H1 (cell line): ENCODE results near the gene DIAPH2. TPM values are rescaled to one million over a fixed set of nuclear protein-coding genes. Genes with fewer than 3 reads are reported as not detected.

ENCODE experiments used
- CTCF ChIA-PET: fragments of 300-600 bp; sonication (Branson Sonifier 250); formaldehyde crosslinking; loops from one replicate; lab custom pipeline; 2021; ENCODE audit not compliant: partially characterized antibody; lab: Charles Lee
- POLR2A ChIA-PET: fragments of 300-600 bp; sonication (Branson Sonifier 250); formaldehyde crosslinking; loops from one replicate; lab custom pipeline; 2021; ENCODE audit warnings: inconsistent platforms; ENCODE audit not compliant: partially characterized antibody; lab: Charles Lee
- DNase-seq, 2 experiments: peaks; one replicate each; pipeline versions ENCODE4 v3.0.0 to v3.0.0-alpha.2; 2010 to 2022; ENCODE audit warnings: low spot score in 2 of 2, low read depth in 1 of 2, mixed read lengths in 1 of 2
- FAIRE-seq: peaks from 2 replicates; lab custom pipeline; 2011; peaks lifted over from hg19 to GRCh38; lab: Jason Lieb, UNC
- H2AFZ ChIP-seq: 2 replicates; pipeline ENCODE4 v1.8.1; 2012; ENCODE audit warnings: low read length, inconsistent platforms
- H2AK5ac ChIP-seq: 2 replicates; pipeline ENCODE4 v1.6.1; 2013; ENCODE audit warnings: low read depth, low read length
- H2BK120ac ChIP-seq: replicated peaks from 2 replicates; pipeline ENCODE3; 2013; ENCODE audit warnings: low read depth, low read length, inconsistent platforms
- H2BK12ac ChIP-seq: 2 replicates; pipeline ENCODE4 v1.6.1; 2013; ENCODE audit warnings: low read depth, low read length
- H2BK15ac ChIP-seq: 2 replicates; pipeline ENCODE4 v1.6.1; 2013; ENCODE audit warnings: low read length
- H2BK20ac ChIP-seq: 2 replicates; pipeline ENCODE4 v1.6.1; 2013; ENCODE audit warnings: low read length
- H2BK5ac ChIP-seq: 2 replicates; pipeline ENCODE4 v1.6.1; 2013; ENCODE audit warnings: low read depth, low read length
- H3K14ac ChIP-seq: 2 replicates; pipeline ENCODE4 v1.6.1; 2013; ENCODE audit warnings: inconsistent platforms; ENCODE audit not compliant: insufficient read length
- H3K18ac ChIP-seq: 2 replicates; pipeline ENCODE4 v1.6.1; 2013; ENCODE audit warnings: low read length; ENCODE audit errors: extremely low read depth
- H3K23ac ChIP-seq: 2 replicates; pipeline ENCODE4 v1.6.1; 2013; ENCODE audit warnings: inconsistent platforms; ENCODE audit not compliant: insufficient read length
- H3K23me2 ChIP-seq: 2 replicates; pipeline ENCODE4 v1.6.1; 2013; ENCODE audit warnings: low read depth, low read length
- H3K27ac ChIP-seq: 2 replicates; pipeline ENCODE4 v1.6.1; 2011; ENCODE audit warnings: low read depth, low read length, inconsistent platforms
- H3K27me3 ChIP-seq, 4 experiments: replicated peaks in 1 of 4; 1 replicate in 1 of 4; 2 replicates in 3 of 4; pipeline versions ENCODE4 v1.6.1 to v1.8.1; 2011 to 2013; ENCODE audit warnings: low read length in 3 of 4, mild to moderate bottlenecking in 3 of 4, inconsistent platforms in 2 of 4, mixed read lengths in 2 of 4, moderate library complexity in 1 of 4; ENCODE audit not compliant: control insufficient read depth in 3 of 4, insufficient read depth in 3 of 4; ENCODE audit errors: extremely low read depth in 1 of 4
- H3K36me3 ChIP-seq, 4 experiments: 2 replicates each; pipeline versions ENCODE4 v1.6.1 to v1.8.1; 2011 to 2013; ENCODE audit warnings: mild to moderate bottlenecking in 4 of 4, low read length in 3 of 4, moderate library complexity in 2 of 4, control low read depth in 1 of 4, inconsistent platforms in 1 of 4; ENCODE audit not compliant: insufficient read depth in 4 of 4, control insufficient read depth in 2 of 4
- H3K4ac ChIP-seq: replicated peaks from 2 replicates; pipeline ENCODE3; 2013; ENCODE audit warnings: low read length, low read depth, mixed read lengths, inconsistent platforms; ENCODE audit not compliant: insufficient read length
- H3K4me1 ChIP-seq, 4 experiments: replicated peaks in 1 of 4; 1 replicate in 1 of 4; 2 replicates in 3 of 4; pipeline versions ENCODE4 v1.6.1 to v1.8.1; 2011 to 2013; ENCODE audit warnings: low read length in 3 of 4, inconsistent platforms in 2 of 4, mixed read lengths in 1 of 4; ENCODE audit not compliant: insufficient read depth in 4 of 4, control insufficient read depth in 3 of 4
- H3K4me2 ChIP-seq, 2 experiments: 2 replicates each; pipeline versions ENCODE4 v1.6.1 to v1.8.1; 2011 to 2013; ENCODE audit warnings: low read depth in 2 of 2, low read length in 2 of 2, control low read depth in 1 of 2, inconsistent platforms in 1 of 2, mild to moderate bottlenecking in 1 of 2; ENCODE audit not compliant: insufficient read depth in 1 of 2
- H3K4me3 ChIP-seq, 4 experiments: fragments of 200-600, 300-600 bp in 1 of 4; sonication (generic), shearing (Covaris generic), sonication (Bioruptor Twin) in 1 of 4; 2 replicates each; pipeline versions ENCODE4 v1.5.1 to v1.8.1; 2011 to 2016; ENCODE audit warnings: low read length in 4 of 4, low read depth in 3 of 4, control low read depth in 2 of 4, inconsistent platforms in 2 of 4, mild to moderate bottlenecking in 2 of 4, mixed read lengths in 1 of 4, moderate library complexity in 1 of 4; ENCODE audit not compliant: insufficient read depth in 2 of 4; ENCODE audit errors: extremely low read depth in 1 of 4
- H3K56ac ChIP-seq: replicated peaks from 2 replicates; pipeline ENCODE3; 2013; ENCODE audit warnings: low read depth, mild to moderate bottlenecking, mixed read lengths, low read length, inconsistent platforms; ENCODE audit not compliant: insufficient read length
- H3K79me1 ChIP-seq: 2 replicates; pipeline ENCODE4 v1.6.1; 2013; ENCODE audit warnings: low read depth, low read length, control low read depth
- H3K79me2 ChIP-seq, 2 experiments: 2 replicates each; pipeline versions ENCODE4 v1.6.1 to v1.8.1; 2012 to 2013; ENCODE audit warnings: low read length in 2 of 2, mild to moderate bottlenecking in 2 of 2, inconsistent platforms in 1 of 2; ENCODE audit not compliant: insufficient read depth in 2 of 2, control insufficient read depth in 1 of 2
- H3K9ac ChIP-seq, 4 experiments: replicated peaks in 1 of 4; 1 replicate in 1 of 4; 2 replicates in 3 of 4; pipeline versions ENCODE4 v1.6.1 to v1.8.1; 2011 to 2013; ENCODE audit warnings: low read depth in 3 of 4, low read length in 3 of 4, control low read depth in 2 of 4, mild to moderate bottlenecking in 2 of 4, moderate library complexity in 2 of 4, inconsistent platforms in 1 of 4; ENCODE audit errors: extremely low read depth in 1 of 4
- H3K9me3 ChIP-seq, 2 experiments: 2 replicates each; pipeline versions ENCODE4 v1.6.1 to v1.8.1; 2012 to 2013; ENCODE audit warnings: mild to moderate bottlenecking in 2 of 2, moderate library complexity in 2 of 2, control low read depth in 1 of 2, inconsistent platforms in 1 of 2, low read depth in 1 of 2, low read length in 1 of 2, mixed read lengths in 1 of 2; ENCODE audit not compliant: insufficient read depth in 2 of 2
- H4K20me1 ChIP-seq, 2 experiments: replicated peaks in 1 of 2; 2 replicates each; pipeline versions ENCODE3 to v1.8.1; 2011 to 2013; ENCODE audit warnings: inconsistent platforms in 2 of 2, low read length in 2 of 2, mild to moderate bottlenecking in 1 of 2; ENCODE audit not compliant: insufficient read depth in 2 of 2, control insufficient read depth in 1 of 2
- H4K5ac ChIP-seq: 2 replicates; pipeline ENCODE4 v1.6.1; 2013; ENCODE audit warnings: low read length, low read depth, mixed read lengths, inconsistent platforms; ENCODE audit not compliant: insufficient read length
- H4K8ac ChIP-seq: 2 replicates; pipeline ENCODE4 v1.8.0; 2013; ENCODE audit warnings: mild to moderate bottlenecking, moderate library complexity, low read length, inconsistent platforms; ENCODE audit not compliant: insufficient read depth; ENCODE audit errors: extremely low read depth
- H4K91ac ChIP-seq: replicated peaks from 2 replicates; pipeline ENCODE3; 2013; ENCODE audit warnings: low read length, mixed read lengths, inconsistent platforms; ENCODE audit not compliant: insufficient read length
- CBX5 ChIP-seq: fragments of 300-800, 300-1000 bp; sonication (generic); IDR thresholded peaks from 2 replicates; pipeline ENCODE4 v1.7.1; 2016; ENCODE audit warnings: antibody characterized with exemption, low read length, low read depth
- CREB1 ChIP-seq: IDR thresholded peaks from 2 replicates; pipeline ENCODE4 v1.6.1; 2012; ENCODE audit warnings: inconsistent platforms
- JUN ChIP-seq: IDR thresholded peaks from 2 replicates; pipeline ENCODE4 v1.6.1; 2011; ENCODE audit warnings: low read depth, mild to moderate bottlenecking, improper control_type of control experiment, low read length
- NRF1 ChIP-seq: IDR thresholded peaks from 2 replicates; pipeline ENCODE4 v1.6.1; 2011; ENCODE audit warnings: mild to moderate bottlenecking, low read depth, low read length, improper control_type of control experiment
- POU5F1 ChIP-seq: IDR thresholded peaks from 2 replicates; pipeline ENCODE4 v1.6.1; 2011; ENCODE audit warnings: low read depth, mild to moderate bottlenecking, low read length, moderate library complexity
- RFX5 ChIP-seq: IDR thresholded peaks from 2 replicates; pipeline ENCODE4 v1.6.1; 2011; ENCODE audit warnings: low read depth, low read length, improper control_type of control experiment, borderline replicate concordance
- RNF2 ChIP-seq: fragments of 200-900, 300-1000 bp; sonication (generic); IDR thresholded peaks from 2 replicates; pipeline ENCODE4 v1.7.1; 2016; ENCODE audit warnings: borderline replicate concordance, low read depth, mild to moderate bottlenecking, antibody characterized with exemption, low read length; ENCODE audit not compliant: poor library complexity, severe bottlenecking; ENCODE audit errors: missing control alignments
- SP1 ChIP-seq: IDR thresholded peaks from 2 replicates; pipeline ENCODE4 v1.6.1; 2011; ENCODE audit warnings: low read depth, low read length
- SP2 ChIP-seq: IDR thresholded peaks from 2 replicates; pipeline ENCODE4 v1.6.1; 2012; ENCODE audit warnings: mild to moderate bottlenecking, low read length, inconsistent platforms
- polyA plus RNA-seq, 7 experiments: library from polyadenylated mRNA; depleted of rRNA in 3 of 7; stranded (reverse) in 5 of 7; unstranded in 2 of 7; fragments of >200 nt in 5 of 7; fragments of 200-250 nt in 2 of 7; gene quantifications; 1 replicate in 5 of 7; 2 replicates in 1 of 7; 4 replicates in 1 of 7; pipeline versions ENCODE4 v1.2.1 to v1.2.3, GENCODE V29; 2011 to 2013; ENCODE audit warnings: missing spikeins in 2 of 7, mixed read lengths in 2 of 7
- total RNA-seq: library from RNA; stranded (reverse); fragmentation: NEBNext Ultra II Directional; extraction: Animal tissue kit (Norgen Biotek cat#: 25700); gene quantifications from 2 replicates; pipeline ENCODE4 v1.2.1, GENCODE V29; 2021

The DIAPH2 gene
- total and polyA plus RNA-seq, 2 of the 8 experiments (the other 6 are each of a cell fraction or from before 2014, with no cell fraction given), result 4.4 to 24.3 TPM

DNA sequence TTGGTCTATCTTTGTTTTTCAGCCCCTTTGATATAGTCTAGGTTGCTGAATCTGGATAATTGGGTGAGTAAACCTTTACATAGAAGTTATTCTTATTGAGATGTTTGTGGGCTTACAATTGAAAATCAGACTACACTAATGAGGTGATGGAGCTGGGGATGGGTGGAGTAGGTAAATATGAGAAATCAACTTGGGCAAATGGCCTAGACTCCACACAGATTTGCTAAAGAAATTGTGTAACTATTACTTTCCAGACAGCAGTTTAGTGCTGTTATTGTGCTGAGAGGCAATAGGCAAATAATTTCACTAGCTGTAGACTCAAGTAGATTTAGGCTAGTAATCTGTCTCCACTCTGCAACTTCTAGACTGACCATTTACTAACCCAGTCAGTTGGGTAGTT is 8.2 kb downstream of the DIAPH2 start:
- Histone ChIP-seq H3K14ac (no peak overlapping the region), H2BK20ac (no peak overlapping the region), H3K9me3 (no peaks in the 10 kb centered on the region), H2BK15ac (no peak overlapping the region), H3K9ac (no peak overlapping the region), H3K23ac (no peak overlapping the region), H2BK5ac (no peak overlapping the region), H2AK5ac (no peak overlapping the region), H3K23me2 (no peaks in the 10 kb centered on the region), H3K79me2 (peaks cover 0 to 3% of the 10 kb centered on the region in 2 experiments; a peak in 2 of 4 replicates), H3K36me3 (no peaks in the 10 kb centered on the region), H3K4me3 (no peak overlapping the region), H4K20me1 (no peaks in the 10 kb centered on the region), H3K79me1 (no peaks in the 10 kb centered on the region), H3K56ac (no peak overlapping the region), H2BK12ac (no peak overlapping the region), H2AFZ (no peak overlapping the region), H3K4ac (no peak overlapping the region), H3K4me1 (peaks cover 0 to 8% (median 0%) of the 10 kb centered on the region in 4 experiments; a peak in 2 of 7 replicates), H4K8ac (no peak overlapping the region), H3K18ac (no peak overlapping the region), H4K5ac (no peak overlapping the region), H3K27ac (no peak overlapping the region), H3K27me3 (no peaks in the 10 kb centered on the region), H3K4me2 (no peak overlapping the region), H4K91ac (no peak overlapping the region), H2BK120ac (no peak overlapping the region)
- DNase-seq, result no peak
- ChIA-PET POLR2A (no interaction called here), CTCF (no interaction called here)
- FAIRE-seq, result no peak
- TF ChIP-seq RFX5 (no peak), NRF1 (no peak), POU5F1 (no peak), SP2 (no peak), SP1 (no peak), CBX5 (no peak), RNF2 (no peak), JUN (no peak), CREB1 (no peak)
